ENCODE results near the gene SLC2A4RG. TPM values are rescaled to one million over a fixed set of nuclear protein-coding genes. Genes with fewer than 3 reads are reported as not detected.

SLC2A4RG gene
- total and polyA plus RNA-seq, 2 of the 13 experiments (the other 11 are each of a cell fraction or from before 2014, with no cell fraction given), result 91.4 to 95.9 TPM

- TF ChIP-seq MXD4 (CRISPR knock-in tag; IDR thresholded peaks at IDR 0.05), result no peak
- no peak for TF ChIP-seq ZNF776 (CRISPR knock-in tag; IDR thresholded peaks at IDR 0.05)
- no peak for TF ChIP-seq TBX3 (IDR thresholded peaks at IDR 0.05; ENCODE audit: borderline replicate concordance)
- no peak for TF ChIP-seq ZFP62 (CRISPR knock-in tag; IDR thresholded peaks at IDR 0.05)
- no peak for TF ChIP-seq JDP2 (CRISPR knock-in tag; IDR thresholded peaks at IDR 0.05; ENCODE audit: borderline replicate concordance)
- TF ChIP-seq FLYWCH1 (CRISPR knock-in tag; IDR thresholded peaks at IDR 0.05), result no peak
- no peak for TF ChIP-seq MLXIP (CRISPR knock-in tag; IDR thresholded peaks at IDR 0.05; ENCODE audit: borderline replicate concordance)
- TF ChIP-seq POGZ (CRISPR knock-in tag; IDR thresholded peaks at IDR 0.05), result no peak
- TF ChIP-seq FOSL2 (CRISPR knock-in tag; IDR thresholded peaks at IDR 0.05), result no peak
- TF ChIP-seq RCOR2 (CRISPR knock-in tag; IDR thresholded peaks at IDR 0.05), result no peak
- no peak for TF ChIP-seq KIAA2018 (CRISPR knock-in tag; IDR thresholded peaks at IDR 0.05; ENCODE audit: borderline replicate concordance)
- TF ChIP-seq ZNF44 (CRISPR knock-in tag; IDR thresholded peaks at IDR 0.05), result no peak
- no peak for TF ChIP-seq DMAP1 (CRISPR knock-in tag; IDR thresholded peaks at IDR 0.05)
- TF ChIP-seq THYN1 (CRISPR knock-in tag; IDR thresholded peaks at IDR 0.05; ENCODE audit: borderline replicate concordance, low read depth), result no peak
- no peak for TF ChIP-seq ZNF468 (CRISPR knock-in tag; IDR thresholded peaks at IDR 0.05)
- TF ChIP-seq GRHL1 (CRISPR knock-in tag; conservative IDR thresholded peaks at IDR 0.05), result no peak
- no peak for TF ChIP-seq KLF16 (CRISPR knock-in tag; IDR thresholded peaks at IDR 0.05)
Observed at GRCh38 chr20:63748070-63748933, 8.7 kb downstream of the SLC2A4RG start (continued).

All from HepG2 (cell line).